Spleen (tissue), 11 donors: ENCODE data around the gene USP28. TPM values are rescaled to one million over a fixed set of nuclear protein-coding genes. Genes with fewer than 3 reads are reported as not detected.

ENCODE experiments used
- DNase-seq: peaks from one replicate; pipeline ENCODE4 v3.0.0-alpha.2; 2020
- H3K27ac ChIP-seq, 8 donors: fragments of 200-600 bp; sonication (generic) in 7 of 8; 1 replicate in 4 of 8; 2 replicates in 4 of 8; pipeline versions ENCODE4 v1.5.0 to v1.8.0; 2016 to 2021; ENCODE audit warnings: inconsistent platforms in 4 of 8, mild to moderate bottlenecking in 4 of 8, moderate library complexity in 1 of 8
- H3K27me3 ChIP-seq, 7 donors: fragments of 200-600 bp; sonication (generic) in 6 of 7; replicated peaks in 1 of 7; 1 replicate in 4 of 7; 2 replicates in 3 of 7; pipeline versions ENCODE4 v1.5.0 to v1.8.0; 2016 to 2021; ENCODE audit warnings: inconsistent platforms in 3 of 7, mild to moderate bottlenecking in 1 of 7
- H3K36me3 ChIP-seq, 6 donors: fragments of 200-600 bp; sonication (generic) in 5 of 6; 1 replicate in 4 of 6; 2 replicates in 2 of 6; pipeline versions ENCODE4 v1.5.0 to v1.8.0; 2016 to 2021; ENCODE audit warnings: inconsistent platforms in 2 of 6
- H3K4me1 ChIP-seq, 6 donors: fragments of 200-600 bp; sonication (generic) in 5 of 6; 1 replicate in 3 of 6; 2 replicates in 3 of 6; pipeline versions ENCODE4 v1.5.0 to v1.8.0; 2016 to 2021; ENCODE audit warnings: inconsistent platforms in 3 of 6
- H3K4me3 ChIP-seq, 8 donors: fragments of 200-600 bp; sonication (generic) in 7 of 8; 1 replicate in 4 of 8; 2 replicates in 4 of 8; pipeline versions ENCODE4 v1.5.0 to v1.8.0; 2016 to 2021; ENCODE audit warnings: inconsistent platforms in 4 of 8, mild to moderate bottlenecking in 4 of 8, moderate library complexity in 2 of 8
- H3K9me3 ChIP-seq, 8 donors: fragments of 200-600 bp; sonication (generic) in 7 of 8; 1 replicate in 4 of 8; 2 replicates in 4 of 8; pipeline versions ENCODE4 v1.5.0 to v1.8.0; 2016 to 2021; ENCODE audit warnings: inconsistent platforms in 4 of 8
- CTCF ChIP-seq, 11 experiments: fragments of 200-600 bp in 7 of 11; fragments of 450-650 bp in 4 of 11; sonication (generic) in 4 of 11; IDR thresholded peaks in 8 of 11; conservative IDR thresholded peaks in 3 of 11; 1 replicate in 7 of 11; 2 replicates in 4 of 11; pipeline versions ENCODE4 v1.4.0 to v1.8.0; 2016 to 2021; ENCODE audit warnings: antibody characterized with exemption in 11 of 11, inconsistent platforms in 4 of 11, mild to moderate bottlenecking in 1 of 11
- POLR2A ChIP-seq, 3 donors: fragments of 450-650 bp; IDR thresholded peaks; one replicate each; pipeline ENCODE4 v1.5.1; 2017; ENCODE audit warnings: antibody characterized with exemption in 3 of 3, mild to moderate bottlenecking in 1 of 3
- POLR2AphosphoS5 ChIP-seq, 3 donors: sonication (generic); formaldehyde crosslinking; IDR thresholded peaks; one replicate each; pipeline ENCODE4 v1.5.1; 2017; ENCODE audit warnings: antibody characterized with exemption in 3 of 3
- WGBS, 5 donors: extraction: QIAGEN DNeasy Blood & Tissue Kit in 3 of 5; methylation state at CpG; one replicate each; pipeline versions ENCODE4 v1.1.5 to v1.1.7; 2013 to 2018; 5-methylcytosine and 5-hydroxymethylcytosine counted together
- intact Hi-C: fragments of 100-400 bp; cut with DNase I; formaldehyde crosslinking; loops from one replicate; pipeline ENCODE4 v1.15.0; 2023; ENCODE audit warnings: low total_unique reads
- polyA plus RNA-seq, 3 donors: library from polyadenylated mRNA; stranded (reverse); fragments of 200-250 nt; gene quantifications; one replicate each; pipeline ENCODE4 v1.2.1, GENCODE V29; 2013
- total RNA-seq, 7 donors: library from RNA; depleted of rRNA in 3 of 7; stranded (reverse); fragments of >200 nt in 3 of 7; fragmentation: NEBNext Ultra II Directional in 4 of 7; extraction: Animal tissue kit (Norgen Biotek cat#: 25700) in 4 of 7; gene quantifications; one replicate each; pipeline versions ENCODE4 v1.1.0 to v1.2.1, GENCODE V29; 2016 to 2021
- donor health status: healthy with polysubstance abuse.
- donor health status: DM: no; HTN: no; CAD: no; lungs with moderate emphysema.
- donor health status: DM: no; HTN: no; CAD: no.
- donor health status: Bipolar disorder and iron deficiency.
- donor health status: healthy.
- donor health status: DM: no; HTN: no; CAD: no.
- donor health status: DM: yes; HTN: yes; CAD: no.

USP28 gene
- total and polyA plus RNA-seq, 10 donors: 4.2 to 44.8 (median 27.6) TPM

DNA sequence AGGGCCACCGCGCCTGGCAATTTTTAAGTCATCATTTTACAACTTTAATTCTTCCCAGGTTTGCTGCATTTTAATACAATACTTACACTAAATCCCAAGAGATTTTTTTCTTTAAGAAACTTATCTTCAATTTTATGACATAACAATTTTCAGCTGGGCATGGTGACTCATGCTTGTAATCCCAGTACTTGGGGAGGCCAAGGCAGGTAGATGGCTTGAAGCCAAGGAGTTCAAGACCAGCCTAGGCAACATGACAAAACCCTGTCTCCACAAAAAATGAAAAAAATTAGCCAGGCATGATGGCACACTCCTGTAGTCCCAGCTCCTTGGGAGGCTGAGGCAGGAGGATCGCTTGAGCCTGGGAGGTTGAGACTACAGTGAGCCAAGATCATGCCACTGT lies 56.9 kb downstream of the USP28 start:
- H3K36me3 ChIP-seq: peaks cover 0 to 97% (median 41%) of the 10 kb centered on the region in 6 donors

DNA sequence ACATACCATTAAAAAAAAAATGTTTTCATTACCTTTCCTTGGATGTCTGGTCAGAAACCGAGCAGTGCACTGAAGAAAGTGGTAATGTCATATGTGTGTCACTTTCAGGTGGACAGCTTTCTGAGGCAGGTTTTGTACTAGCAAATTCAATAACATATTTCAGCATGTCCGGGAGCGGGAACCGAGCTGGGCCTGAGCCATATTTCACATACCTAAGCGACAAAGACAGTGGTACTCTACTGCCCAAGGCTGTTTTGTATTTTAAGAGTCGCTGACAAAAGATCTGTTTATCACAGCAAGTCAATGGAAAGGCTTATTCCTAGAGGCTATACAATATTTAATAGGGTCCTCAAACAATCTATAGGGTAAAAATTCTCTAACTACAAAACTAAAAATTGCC lies 57.7 kb downstream of the USP28 start:
- Histone ChIP-seq H3K4me3 (no peak overlapping the region), H3K36me3 (peaks cover 0 to 97% (median 34%) of the 10 kb centered on the region in 6 donors), H3K27me3 (no peaks in the 10 kb centered on the region), H3K4me1 (no peaks in the 10 kb centered on the region), H3K27ac (no peak overlapping the region), H3K9me3 (no peaks in the 10 kb centered on the region)
- WGBS, 5 donors: 95 to 97% (median 96%) methylated on average over 6 of the region's 6 CpGs
- intact Hi-C loops: no loop called here
- no peak for DNase-seq
- TF ChIP-seq POLR2A (IDR thresholded peaks at IDR 0.05): no peak
- TF ChIP-seq POLR2AphosphoS5 (IDR thresholded peaks at IDR 0.05): no peak
- TF ChIP-seq CTCF (IDR thresholded peaks at IDR 0.05 in 8 of 11, conservative IDR thresholded peaks at IDR 0.05 in 3 of 11): no peak

More for the DNA sequence above, 56.9 kb downstream of the USP28 start:
- Histone ChIP-seq H3K27ac (no peak overlapping the region), H3K9me3 (no peaks in the 10 kb centered on the region), H3K27me3 (no peaks in the 10 kb centered on the region), H3K4me1 (no peaks in the 10 kb centered on the region), H3K4me3 (no peak overlapping the region)
- no peak for TF ChIP-seq POLR2AphosphoS5 (IDR thresholded peaks at IDR 0.05)
- no peak for TF ChIP-seq CTCF (IDR thresholded peaks at IDR 0.05 in 8 of 11, conservative IDR thresholded peaks at IDR 0.05 in 3 of 11)
- TF ChIP-seq POLR2A (IDR thresholded peaks at IDR 0.05): no peak
- no peak for DNase-seq
- intact Hi-C loops: no loop called here
- WGBS, 5 donors: 91 to 100% (median 98%) methylated on average over 3 of the region's 3 CpGs

DNA sequence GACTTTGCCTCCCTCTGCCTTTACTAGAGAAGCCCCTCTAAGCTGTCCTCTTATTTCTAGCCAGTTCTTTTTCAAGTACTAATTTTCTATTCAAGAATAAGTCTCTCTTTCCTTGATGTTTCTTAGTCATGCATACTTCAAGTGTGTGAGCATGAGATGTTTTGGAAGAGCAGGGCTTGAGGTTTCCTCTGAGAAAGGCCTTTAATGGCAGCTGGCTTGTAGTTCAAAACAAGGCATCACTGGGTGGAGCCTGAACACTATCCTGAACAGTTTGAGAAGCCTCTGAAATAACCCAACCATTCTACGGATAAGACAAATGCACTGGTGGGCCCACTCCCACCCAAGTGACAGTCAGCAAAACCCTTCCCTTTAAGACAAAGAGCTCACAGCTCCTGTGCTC lies 58.2 kb downstream of the USP28 start:
- no peak for TF ChIP-seq POLR2A (IDR thresholded peaks at IDR 0.05)
- no peak for TF ChIP-seq CTCF (IDR thresholded peaks at IDR 0.05 in 8 of 11, conservative IDR thresholded peaks at IDR 0.05 in 3 of 11)
- H3K36me3 ChIP-seq: peaks cover 0 to 97% (median 32%) of the 10 kb centered on the region in 6 donors
- intact Hi-C loops: no loop called here
- no peaks in the 10 kb centered on the region for H3K9me3 ChIP-seq
- no peak overlapping the region for H3K4me3 ChIP-seq
- no peaks in the 10 kb centered on the region for H3K27me3 ChIP-seq
- no peak overlapping the region for H3K27ac ChIP-seq
- no peaks in the 10 kb centered on the region for H3K4me1 ChIP-seq
- no peak for DNase-seq
- WGBS, 5 donors: 96 to 100% (median 100%) methylated on average over 1 of the region's 1 CpG

- no peaks in the 10 kb centered on the region for H3K27me3 ChIP-seq
- peaks cover 0 to 98% (median 23%) of the 10 kb centered on the region in 6 donors for H3K36me3 ChIP-seq
- no peak overlapping the region for H3K27ac ChIP-seq
- no peak for TF ChIP-seq POLR2AphosphoS5 (IDR thresholded peaks at IDR 0.05)
- H3K4me3 ChIP-seq: no peak overlapping the region
- intact Hi-C loops: no loop called here
- DNase-seq: no peak
- no peaks in the 10 kb centered on the region for H3K9me3 ChIP-seq
- no peaks in the 10 kb centered on the region for H3K4me1 ChIP-seq
These were observed 61.2 kb downstream of the USP28 start for GRCh38 chr11:113814181-113814580.

- H3K27me3 ChIP-seq: no peaks in the 10 kb centered on the region
- H3K27ac ChIP-seq: no peak overlapping the region
- TF ChIP-seq POLR2AphosphoS5 (IDR thresholded peaks at IDR 0.05) (no peak), POLR2A (IDR thresholded peaks at IDR 0.05) (no peak), CTCF (IDR thresholded peaks at IDR 0.05 in 8 of 11, conservative IDR thresholded peaks at IDR 0.05 in 3 of 11) (no peak)
- intact Hi-C loops: no loop called here
- H3K4me1 ChIP-seq: no peaks in the 10 kb centered on the region
- H3K4me3 ChIP-seq: no peak overlapping the region
- 34 to 48% (median 39%) methylated on average over 2 of the region's 2 CpGs for WGBS, 5 donors
- H3K9me3 ChIP-seq: no peaks in the 10 kb centered on the region
- DNase-seq: no peak
- H3K36me3 ChIP-seq: peaks cover 0 to 100% (median 56%) of the 10 kb centered on the region in 6 donors
These were observed 66.4 kb downstream of the USP28 start for GRCh38 chr11:113808931-113809330.
